Measurements from ENCODE around the gene FBXL16. TPM values are rescaled to one million over a fixed set of nuclear protein-coding genes. Genes with fewer than 3 reads are reported as not detected.

Gene FBXL16
- polyA plus RNA-seq, 1 of the 3 experiments (the other 2 are of a cell fraction), result 19.8 TPM

GRCh38 chr16:729768-730665, 24.4 kb upstream of the FBXL16 start (continued):
- TF ChIP-seq USF2 (IDR thresholded peaks at IDR 0.05; ENCODE audit: borderline replicate concordance, low read depth, low read length) (no peak), NRF1 (IDR thresholded peaks at IDR 0.05; ENCODE audit: low read depth, low read length) (no peak), EP300 (IDR thresholded peaks at IDR 0.05; ENCODE audit: borderline replicate concordance in 1 of 2, low read depth in 1 of 2, low read length in 1 of 2) (no peak), RXRA (IDR thresholded peaks at IDR 0.05; ENCODE audit: borderline replicate concordance, low read depth) (no peak)

- Histone ChIP-seq H3F3A (replicated peaks; ENCODE audit: insufficient read depth) (peaks cover 21% of the 10 kb centered on the region), H3K27me3 (ENCODE audit: insufficient read depth) (no peaks in the 10 kb centered on the region), H4K20me1 (ENCODE audit: insufficient read depth) (0 out of 2 replicates have a peak, but pooled peaks cover 2% of the 10 kb centered on the region), H3K4me3 (ENCODE audit: low read depth in 2 of 2, low read length in 1 of 2) (peak overlapping the region in 1 of 2 experiments; percentile 78; a peak in 2 of 4 replicates), H3K4me1 (ENCODE audit: control insufficient read depth in 1 of 2, insufficient read depth in 2 of 2, low read depth in 1 of 2, low read length in 1 of 2) (peaks cover 0 to 14% of the 10 kb centered on the region in 2 experiments; a peak in 1 of 4 replicates), H2AFZ (ENCODE audit: low read depth) (no peak overlapping the region), H3K36me3 (replicated peaks in 1 of 2; ENCODE audit: control insufficient read depth in 1 of 2, insufficient read depth in 2 of 2, low read length in 1 of 2) (peaks cover 0 to 12% of the 10 kb centered on the region in 2 experiments), H3K4me2 (peak overlapping the region; percentile 99; the same call in 1 of the 2 replicates), H3K27ac (ENCODE audit: low read depth in 2 of 2, low read length in 1 of 2) (peak overlapping the region in 1 of 2 experiments; percentile 89; a peak in 2 of 4 replicates), H3K79me2 (ENCODE audit: insufficient read depth) (no peaks in the 10 kb centered on the region), H3K9me2 (no peaks in the 10 kb centered on the region), H3K9ac (no peak overlapping the region), H3K9me3 (no peaks in the 10 kb centered on the region)
- peak; percentile 66 for DNase-seq
- ChIA-PET POLR2A (interaction anchor here (0.6 to 3.0 kb wide), 4 partner anchors 8 to 24 kb away, joined by 3 to 16 read pairs (median 4); partner anchors contain the start of gene METRN), CTCF (interaction anchor here (1.2 to 20.3 kb wide), 3 partner anchors 11 to 57 kb away, joined by 3 to 358 read pairs (median 33); partner anchors contain the start of genes ANTKMT, CIAO3, FBXL16 and METRN)
- 82% methylated on average over 33 of the region's 55 CpGs for WGBS (ENCODE audit: low lambda C conversion rate)
- TF ChIP-seq, protein P1, sequence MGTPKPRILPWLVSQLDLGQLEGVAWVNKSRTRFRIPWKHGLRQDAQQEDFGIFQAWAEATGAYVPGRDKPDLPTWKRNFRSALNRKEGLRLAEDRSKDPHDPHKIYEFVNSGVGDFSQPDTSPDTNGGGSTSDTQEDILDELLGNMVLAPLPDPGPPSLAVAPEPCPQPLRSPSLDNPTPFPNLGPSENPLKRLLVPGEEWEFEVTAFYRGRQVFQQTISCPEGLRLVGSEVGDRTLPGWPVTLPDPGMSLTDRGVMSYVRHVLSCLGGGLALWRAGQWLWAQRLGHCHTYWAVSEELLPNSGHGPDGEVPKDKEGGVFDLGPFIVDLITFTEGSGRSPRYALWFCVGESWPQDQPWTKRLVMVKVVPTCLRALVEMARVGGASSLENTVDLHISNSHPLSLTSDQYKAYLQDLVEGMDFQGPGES (IDR thresholded peaks at IDR 0.05; ENCODE audit: low read depth, low read length), result no peak
- TF ChIP-seq, protein P2, sequence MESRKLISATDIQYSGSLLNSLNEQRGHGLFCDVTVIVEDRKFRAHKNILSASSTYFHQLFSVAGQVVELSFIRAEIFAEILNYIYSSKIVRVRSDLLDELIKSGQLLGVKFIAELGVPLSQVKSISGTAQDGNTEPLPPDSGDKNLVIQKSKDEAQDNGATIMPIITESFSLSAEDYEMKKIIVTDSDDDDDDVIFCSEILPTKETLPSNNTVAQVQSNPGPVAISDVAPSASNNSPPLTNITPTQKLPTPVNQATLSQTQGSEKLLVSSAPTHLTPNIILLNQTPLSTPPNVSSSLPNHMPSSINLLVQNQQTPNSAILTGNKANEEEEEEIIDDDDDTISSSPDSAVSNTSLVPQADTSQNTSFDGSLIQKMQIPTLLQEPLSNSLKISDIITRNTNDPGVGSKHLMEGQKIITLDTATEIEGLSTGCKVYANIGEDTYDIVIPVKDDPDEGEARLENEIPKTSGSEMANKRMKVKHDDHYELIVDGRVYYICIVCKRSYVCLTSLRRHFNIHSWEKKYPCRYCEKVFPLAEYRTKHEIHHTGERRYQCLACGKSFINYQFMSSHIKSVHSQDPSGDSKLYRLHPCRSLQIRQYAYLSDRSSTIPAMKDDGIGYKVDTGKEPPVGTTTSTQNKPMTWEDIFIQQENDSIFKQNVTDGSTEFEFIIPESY (IDR thresholded peaks at IDR 0.05; ENCODE audit: borderline replicate concordance, low read depth), result 0 out of 2 replicates have a peak, but pooled peaks have one; percentile 4
- TF ChIP-seq CTCF (IDR thresholded peaks at IDR 0.05) (no peak), RXRA (IDR thresholded peaks at IDR 0.05; ENCODE audit: borderline replicate concordance, low read depth) (no peak), EZH2phosphoT487 (IDR thresholded peaks at IDR 0.05; ENCODE audit: borderline replicate concordance, low read depth) (no peak)
These were observed 23.5 kb upstream of the FBXL16 start for GRCh38 chr16:728890-729744.
